LNCaP clone FGC (cell line): ENCODE results near the gene CCDC180.

Source experiments
- DNase-seq: peaks from one replicate; pipeline ENCODE4 v3.0.0-alpha.2; 2011; ENCODE audit warnings: low read depth
- H3K4me3 ChIP-seq: 2 replicates; pipeline ENCODE4 v1.5.1; 2011; ENCODE audit warnings: mild to moderate bottlenecking, low read depth, low read length, control low read depth
- CTCF ChIP-seq: IDR thresholded peaks from 2 replicates; pipeline ENCODE4 v1.5.1; 2012; ENCODE audit warnings: mild to moderate bottlenecking; ENCODE audit not compliant: control insufficient read depth, insufficient read depth; ENCODE audit errors: extremely low read depth

CCDC180 gene

GRCh38 chr9:97316904-97317303, 9.4 kb downstream of the CCDC180 start:
- no peak overlapping the region for H3K4me3 ChIP-seq
- no peak for TF ChIP-seq CTCF
- no peak for DNase-seq

- TF ChIP-seq CTCF = no peak
- H3K4me3 ChIP-seq = no peak overlapping the region
- DNase-seq = no peak
These were observed 11.0 kb downstream of the CCDC180 start for GRCh38 chr9:97318433-97318832.

- no peak for DNase-seq
- no peak for TF ChIP-seq CTCF
These were observed 11.9 kb downstream of the CCDC180 start for GRCh38 chr9:97319395-97319794.

GRCh38 chr9:97320080-97320642, 12.7 kb downstream of the CCDC180 start:
- no peak for DNase-seq
- no peak overlapping the region for H3K4me3 ChIP-seq
- no peak for TF ChIP-seq CTCF

More at GRCh38 chr9:97319395-97319794, 11.9 kb downstream of the CCDC180 start:
- H3K4me3 ChIP-seq = no peak overlapping the region

- DNase-seq = no peak
- no peak overlapping the region for H3K4me3 ChIP-seq
- no peak for TF ChIP-seq CTCF
These were observed 13.8 kb downstream of the CCDC180 start for GRCh38 chr9:97321251-97321650.

GRCh38 chr9:97321691-97322090, 14.2 kb downstream of the CCDC180 start:
- no peak for DNase-seq
- no peak overlapping the region for H3K4me3 ChIP-seq
- no peak for TF ChIP-seq CTCF

- no peak for TF ChIP-seq CTCF
- no peak overlapping the region for H3K4me3 ChIP-seq
- no peak for DNase-seq
These were observed 14.6 kb downstream of the CCDC180 start for GRCh38 chr9:97322105-97322504.
